PFSK-1 (cell line): Measurements from ENCODE around the gene MAPKAPK3.

Source experiments
- FOXP2 ChIP-seq: optimal IDR thresholded peaks from 2 replicates; pipeline ENCODE3; 2011; ENCODE audit warnings: borderline replicate concordance, control low read depth, inconsistent platforms; ENCODE audit not compliant: insufficient read depth; ENCODE audit errors: extremely low read length, extremely low read depth
- POLR2AphosphoS5 ChIP-seq: IDR thresholded peaks from 2 replicates; pipeline ENCODE4 v1.6.1; 2012; ENCODE audit warnings: low read depth, mild to moderate bottlenecking, control low read depth, low read length, moderate library complexity
- REST ChIP-seq, 2 experiments: IDR thresholded peaks; 2 replicates each; pipeline versions ENCODE4 v1.6.1 to v1.8.0; 2011 to 2012; ENCODE audit warnings: low read depth in 2 of 2, low read length in 2 of 2, control low read depth in 1 of 2, inconsistent platforms in 1 of 2, mild to moderate bottlenecking in 1 of 2, moderate library complexity in 1 of 2; ENCODE audit not compliant: insufficient read depth in 1 of 2
- SIN3A ChIP-seq: IDR thresholded peaks from 2 replicates; pipeline ENCODE4 v1.6.1; 2012; ENCODE audit warnings: mild to moderate bottlenecking, low read length, moderate library complexity, borderline replicate concordance; ENCODE audit not compliant: insufficient read depth
- TAF1 ChIP-seq: IDR thresholded peaks from 2 replicates; pipeline ENCODE4 v1.6.1; 2012; ENCODE audit warnings: low read length, control low read depth, borderline replicate concordance; ENCODE audit not compliant: insufficient read depth

- no peak for TF ChIP-seq POLR2AphosphoS5
- no peak for TF ChIP-seq TAF1
- TF ChIP-seq REST (IDR thresholded peaks at IDR 0.05; ENCODE audit: insufficient read depth in 1 of 2, low read depth in 2 of 2, low read length in 2 of 2), result no peak
- no peak for TF ChIP-seq SIN3A
- no peak for TF ChIP-seq FOXP2
Observed at GRCh38 chr3:50585919-50586762, 30.8 kb upstream of the MAPKAPK3 start.
